HepG2 (cell line): Measurements from ENCODE around the gene TNS1. TPM values are rescaled to one million over a fixed set of nuclear protein-coding genes. Genes with fewer than 3 reads are reported as not detected.

Experiments used
- DNMT1 ChIP-seq: sonication (generic); formaldehyde crosslinking; IDR thresholded peaks from 2 replicates; pipeline ENCODE4 v1.5.1; 2020; ENCODE audit warnings: mild to moderate bottlenecking, missing genetic modification reagents
- KIAA2018 ChIP-seq: sonication (generic); formaldehyde crosslinking; IDR thresholded peaks from 2 replicates; pipeline ENCODE4 v1.5.0; 2020; ENCODE audit warnings: mild to moderate bottlenecking, missing genetic modification reagents, borderline replicate concordance
- KLF11 ChIP-seq: IDR thresholded peaks from 2 replicates; pipeline ENCODE4 v1.6.1; 2016; ENCODE audit warnings: missing compliant biosample characterization
- MLLT10 ChIP-seq: sonication (generic); formaldehyde crosslinking; IDR thresholded peaks from 2 replicates; pipeline ENCODE4 v1.4.0; 2020; ENCODE audit warnings: missing genetic modification reagents
- SP4 ChIP-seq: sonication (generic); formaldehyde crosslinking; IDR thresholded peaks from 2 replicates; pipeline ENCODE4 v1.8.1; 2023; ENCODE audit warnings: mild to moderate bottlenecking, missing genetic modification reagents
- ZHX2 ChIP-seq, 2 experiments: sonication (generic) in 1 of 2; formaldehyde crosslinking in 1 of 2; IDR thresholded peaks; 2 replicates each; pipeline versions ENCODE4 v1.6.1 to v1.9.0; 2014 to 2022; ENCODE audit warnings: antibody characterized with exemption in 1 of 2, borderline replicate concordance in 1 of 2, inconsistent platforms in 1 of 2, low read depth in 1 of 2, missing genetic modification reagents in 1 of 2
- ZNF556 ChIP-seq: sonication (generic); formaldehyde crosslinking; IDR thresholded peaks from 2 replicates; pipeline ENCODE4 v1.4.0; 2020; ENCODE audit warnings: mild to moderate bottlenecking, missing genetic modification reagents, borderline replicate concordance
- polyA plus RNA-seq, 8 experiments: library from polyadenylated mRNA; depleted of rRNA in 3 of 8; stranded (reverse) in 7 of 8; unstranded in 1 of 8; fragments of >200 nt; fragmentation: Illumina TruSeq in 4 of 8; extraction: Trizol in 4 of 8; gene quantifications; 2 replicates each; pipeline versions ENCODE4 v1.2.1 to v1.2.3, GENCODE V29; 2011 to 2016; ENCODE audit warnings: low read depth in 4 of 8, missing spikeins in 1 of 8, mixed read lengths in 1 of 8; ENCODE audit not compliant: insufficient read depth in 1 of 8
- total RNA-seq, 5 experiments: library from RNA; depleted of rRNA; stranded (reverse); fragments of >200 nt; fragmentation: Illumina TruSeq; extraction: Trizol; gene quantifications; 2 replicates each; pipeline ENCODE4 v1.2.3, GENCODE V29; 2016; ENCODE audit warnings: low read depth in 1 of 5
- TF ChIP-seq, protein P1 (sequence below): sonication (generic); formaldehyde crosslinking; IDR thresholded peaks from 2 replicates; pipeline ENCODE4 v1.5.0; 2020; ENCODE audit warnings: mild to moderate bottlenecking, missing genetic modification reagents, borderline replicate concordance

Gene TNS1
- total and polyA plus RNA-seq, 2 of the 13 experiments (the other 11 are each of a cell fraction or from before 2014, with no cell fraction given), result 1.9 to 118 TPM

GRCh38 chr2:217988014-217988839 lies 14.6 kb downstream of the TNS1 start (continued):
- TF ChIP-seq, protein P1, sequence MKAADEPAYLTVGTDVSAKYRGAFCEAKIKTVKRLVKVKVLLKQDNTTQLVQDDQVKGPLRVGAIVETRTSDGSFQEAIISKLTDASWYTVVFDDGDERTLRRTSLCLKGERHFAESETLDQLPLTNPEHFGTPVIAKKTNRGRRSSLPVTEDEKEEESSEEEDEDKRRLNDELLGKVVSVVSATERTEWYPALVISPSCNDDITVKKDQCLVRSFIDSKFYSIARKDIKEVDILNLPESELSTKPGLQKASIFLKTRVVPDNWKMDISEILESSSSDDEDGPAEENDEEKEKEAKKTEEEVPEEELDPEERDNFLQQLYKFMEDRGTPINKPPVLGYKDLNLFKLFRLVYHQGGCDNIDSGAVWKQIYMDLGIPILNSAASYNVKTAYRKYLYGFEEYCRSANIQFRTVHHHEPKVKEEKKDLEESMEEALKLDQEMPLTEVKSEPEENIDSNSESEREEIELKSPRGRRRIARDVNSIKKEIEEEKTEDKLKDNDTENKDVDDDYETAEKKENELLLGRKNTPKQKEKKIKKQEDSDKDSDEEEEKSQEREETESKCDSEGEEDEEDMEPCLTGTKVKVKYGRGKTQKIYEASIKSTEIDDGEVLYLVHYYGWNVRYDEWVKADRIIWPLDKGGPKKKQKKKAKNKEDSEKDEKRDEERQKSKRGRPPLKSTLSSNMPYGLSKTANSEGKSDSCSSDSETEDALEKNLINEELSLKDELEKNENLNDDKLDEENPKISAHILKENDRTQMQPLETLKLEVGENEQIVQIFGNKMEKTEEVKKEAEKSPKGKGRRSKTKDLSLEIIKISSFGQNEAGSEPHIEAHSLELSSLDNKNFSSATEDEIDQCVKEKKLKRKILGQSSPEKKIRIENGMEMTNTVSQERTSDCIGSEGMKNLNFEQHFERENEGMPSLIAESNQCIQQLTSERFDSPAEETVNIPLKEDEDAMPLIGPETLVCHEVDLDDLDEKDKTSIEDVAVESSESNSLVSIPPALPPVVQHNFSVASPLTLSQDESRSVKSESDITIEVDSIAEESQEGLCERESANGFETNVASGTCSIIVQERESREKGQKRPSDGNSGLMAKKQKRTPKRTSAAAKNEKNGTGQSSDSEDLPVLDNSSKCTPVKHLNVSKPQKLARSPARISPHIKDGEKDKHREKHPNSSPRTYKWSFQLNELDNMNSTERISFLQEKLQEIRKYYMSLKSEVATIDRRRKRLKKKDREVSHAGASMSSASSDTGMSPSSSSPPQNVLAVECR (CRISPR knock-in tag), result no peak
- TF ChIP-seq KLF11, result 0 out of 2 replicates have a peak, but pooled peaks have one; percentile 29
- TF ChIP-seq ZHX2 (IDR thresholded peaks at IDR 0.05; ENCODE audit: low read depth), result no peak
- no peak for TF ChIP-seq ZHX2 (CRISPR knock-in tag; IDR thresholded peaks at IDR 0.05; ENCODE audit: borderline replicate concordance)
- no peak for TF ChIP-seq SP4 (CRISPR knock-in tag)
- no peak for TF ChIP-seq MLLT10 (CRISPR knock-in tag)
- TF ChIP-seq DNMT1, result 0 out of 2 replicates have a peak, but pooled peaks have one; percentile 31
- 0 out of 2 replicates have a peak, but pooled peaks have one; percentile 44 for TF ChIP-seq KIAA2018
- no peak for TF ChIP-seq ZNF556 (CRISPR knock-in tag)
